Breast epithelium (tissue), 3 donors: ENCODE results near the gene C10orf88.

Experiments
- POLR2A ChIP-seq: fragments of 450-650 bp; IDR thresholded peaks from one replicate; pipeline ENCODE4 v1.6.1; 2016; ENCODE audit warnings: antibody characterized with exemption, mild to moderate bottlenecking, moderate library complexity
- POLR2AphosphoS5 ChIP-seq, 3 donors: sonication (generic); formaldehyde crosslinking; IDR thresholded peaks; one replicate each; pipeline ENCODE4 v1.6.1; 2017; ENCODE audit warnings: antibody characterized with exemption in 3 of 3
- TF ChIP-seq, protein P1 (sequence below), 3 donors: fragments of 450-650 bp; IDR thresholded peaks; one replicate each; pipeline ENCODE4 v1.5.1; 2016 to 2017; ENCODE audit warnings: antibody characterized with exemption in 3 of 3, mild to moderate bottlenecking in 3 of 3, moderate library complexity in 3 of 3

DNA sequence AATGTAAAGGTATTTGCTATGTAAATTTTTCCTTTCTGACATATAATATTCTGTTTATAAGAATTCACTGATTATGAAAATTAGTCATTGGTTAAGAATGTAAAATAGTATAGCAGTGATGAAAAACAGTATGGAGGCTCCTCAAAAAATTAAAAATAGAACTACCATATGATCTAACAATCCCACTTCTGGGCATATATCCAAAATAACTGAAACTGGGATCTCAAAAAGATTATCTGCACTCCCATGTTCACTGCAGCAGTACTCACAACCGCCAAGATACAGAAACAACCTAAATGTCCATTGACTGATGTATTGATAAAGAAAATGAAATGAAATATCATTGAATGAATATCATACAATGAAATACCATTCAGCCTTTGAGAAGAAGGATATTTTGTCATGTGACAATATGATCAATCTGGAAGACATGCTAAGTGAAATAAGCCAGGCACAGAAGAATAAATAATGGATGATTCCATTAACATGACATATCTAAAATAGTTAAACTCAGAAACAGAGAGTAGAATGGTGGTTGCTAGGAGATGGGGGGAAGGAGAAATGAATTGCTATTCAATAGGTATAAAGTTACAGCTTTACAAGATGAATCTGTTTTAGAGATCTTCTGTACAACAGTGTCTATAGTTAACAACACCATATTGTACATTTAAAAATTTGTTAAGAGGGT is 14.0 kb downstream of the C10orf88 start:
- TF ChIP-seq, protein P1, sequence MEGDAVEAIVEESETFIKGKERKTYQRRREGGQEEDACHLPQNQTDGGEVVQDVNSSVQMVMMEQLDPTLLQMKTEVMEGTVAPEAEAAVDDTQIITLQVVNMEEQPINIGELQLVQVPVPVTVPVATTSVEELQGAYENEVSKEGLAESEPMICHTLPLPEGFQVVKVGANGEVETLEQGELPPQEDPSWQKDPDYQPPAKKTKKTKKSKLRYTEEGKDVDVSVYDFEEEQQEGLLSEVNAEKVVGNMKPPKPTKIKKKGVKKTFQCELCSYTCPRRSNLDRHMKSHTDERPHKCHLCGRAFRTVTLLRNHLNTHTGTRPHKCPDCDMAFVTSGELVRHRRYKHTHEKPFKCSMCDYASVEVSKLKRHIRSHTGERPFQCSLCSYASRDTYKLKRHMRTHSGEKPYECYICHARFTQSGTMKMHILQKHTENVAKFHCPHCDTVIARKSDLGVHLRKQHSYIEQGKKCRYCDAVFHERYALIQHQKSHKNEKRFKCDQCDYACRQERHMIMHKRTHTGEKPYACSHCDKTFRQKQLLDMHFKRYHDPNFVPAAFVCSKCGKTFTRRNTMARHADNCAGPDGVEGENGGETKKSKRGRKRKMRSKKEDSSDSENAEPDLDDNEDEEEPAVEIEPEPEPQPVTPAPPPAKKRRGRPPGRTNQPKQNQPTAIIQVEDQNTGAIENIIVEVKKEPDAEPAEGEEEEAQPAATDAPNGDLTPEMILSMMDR (IDR thresholded peaks at IDR 0.05), result no peak
- no peak for TF ChIP-seq POLR2AphosphoS5 (IDR thresholded peaks at IDR 0.05)
- TF ChIP-seq POLR2A, result no peak
